Choroid plexus epithelial cell (primary cell): ENCODE data around the gene HESX1.

Source experiments
- DNase-seq: peaks from one replicate; pipeline ENCODE4 v3.0.0-alpha.2; 2010; ENCODE audit warnings: low read depth
- H3K4me3 ChIP-seq: 2 replicates; pipeline ENCODE4 v1.5.1; 2011; ENCODE audit warnings: low read depth, mild to moderate bottlenecking, control low read depth, low read length, moderate library complexity
- CTCF ChIP-seq: conservative IDR thresholded peaks from 2 replicates; pipeline ENCODE4 v1.5.1; 2011; ENCODE audit warnings: low read depth, mild to moderate bottlenecking, control low read depth, inconsistent platforms, low read length, moderate library complexity

HESX1 gene

GRCh38 chr3:57161915-57162314 lies 37.9 kb downstream of the HESX1 start:
- DNase-seq = no peak
- no peak for TF ChIP-seq CTCF
- H3K4me3 ChIP-seq = no peak overlapping the region

- TF ChIP-seq CTCF = no peak
- DNase-seq = no peak
- no peak overlapping the region for H3K4me3 ChIP-seq
Measured at GRCh38 chr3:57160765-57161538, 38.8 kb downstream of the HESX1 start.

GRCh38 chr3:57160076-57160764 lies 39.6 kb downstream of the HESX1 start:
- no peak overlapping the region for H3K4me3 ChIP-seq
- no peak for DNase-seq
- no peak for TF ChIP-seq CTCF

- DNase-seq = no peak
- H3K4me3 ChIP-seq = no peak overlapping the region
- TF ChIP-seq CTCF = no peak
Measured at GRCh38 chr3:57158813-57159738, 40.7 kb downstream of the HESX1 start.

GRCh38 chr3:57158325-57158724 lies 41.5 kb downstream of the HESX1 start:
- DNase-seq = no peak
- H3K4me3 ChIP-seq = no peak overlapping the region
- no peak for TF ChIP-seq CTCF

GRCh38 chr3:57157545-57157944 lies 42.2 kb downstream of the HESX1 start:
- TF ChIP-seq CTCF = no peak
- H3K4me3 ChIP-seq = no peak overlapping the region
- DNase-seq = no peak
